D721Med (cell line): Measurements from ENCODE around the gene MAP7.

Source experiments
- DNase-seq: peaks from one replicate; pipeline ENCODE4 v3.0.0; 2011; ENCODE audit warnings: low spot score; ENCODE audit not compliant: insufficient read length
- FAIRE-seq: peaks from 2 replicates; lab custom pipeline; 2011; peaks lifted over from hg19 to GRCh38; lab: Jason Lieb, UNC
- CTCF ChIP-seq: IDR thresholded peaks from 2 replicates; pipeline ENCODE4 v1.5.1; 2012; ENCODE audit warnings: mild to moderate bottlenecking, control low read depth; ENCODE audit not compliant: insufficient read depth; ENCODE audit errors: missing control alignments

The MAP7 gene

GRCh38 chr6:136524936-136525413, 25.2 kb downstream of the MAP7 start:
- TF ChIP-seq CTCF, result no peak
- FAIRE-seq (no peak), DNase-seq (no peak)

GRCh38 chr6:136524339-136524935, 25.8 kb downstream of the MAP7 start:
- no peak for TF ChIP-seq CTCF
- FAIRE-seq, result no peak
- no peak for DNase-seq

GRCh38 chr6:136523196-136523595, 27.0 kb downstream of the MAP7 start:
- no peak for FAIRE-seq
- TF ChIP-seq CTCF, result no peak
- no peak for DNase-seq

GRCh38 chr6:136522636-136523035, 27.6 kb downstream of the MAP7 start:
- no peak for FAIRE-seq
- TF ChIP-seq CTCF, result no peak

GRCh38 chr6:136521911-136522310, 28.3 kb downstream of the MAP7 start:
- no peak for DNase-seq
- FAIRE-seq, result peak; percentile 85
- no peak for TF ChIP-seq CTCF

More at GRCh38 chr6:136522636-136523035, 27.6 kb downstream of the MAP7 start:
- DNase-seq, result no peak

- FAIRE-seq (no peak), DNase-seq (no peak)
Measured at GRCh38 chr6:136521427-136521826, 28.8 kb downstream of the MAP7 start.

More at GRCh38 chr6:136521427-136521826, 28.8 kb downstream of the MAP7 start:
- no peak for TF ChIP-seq CTCF
